NCI-H1436 (cell line): ENCODE measurements around the gene SPIRE1.
"Not testable (repeated sequence)": the region's sequence is repeated elsewhere in the genome, so short reads cannot be mapped to it uniquely, and the experiment has no call there.

ENCODE experiments used
- DNase-seq: peaks from one replicate; lab custom pipeline; 2025; lab: John Stamatoyannopoulos, UW

The SPIRE1 gene

DNA sequence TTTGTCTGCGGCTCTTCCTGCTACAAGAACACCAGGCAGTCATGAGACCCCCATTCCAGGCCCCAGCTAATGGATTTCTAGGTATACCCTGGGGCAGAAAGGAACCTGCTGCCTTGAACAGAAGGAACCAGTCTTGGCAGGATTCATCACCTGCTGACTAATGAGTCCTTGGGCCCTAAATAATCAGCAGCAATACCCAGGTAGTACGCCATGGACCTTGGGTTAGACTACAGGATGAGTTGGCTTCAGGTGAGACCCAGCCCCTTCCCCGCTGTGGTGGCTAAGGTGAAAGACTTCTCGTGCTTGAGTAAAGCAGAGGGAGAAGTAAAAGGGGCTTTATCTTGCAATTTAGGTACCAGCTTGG lies 105.0 kb downstream of the SPIRE1 start:
- no peak for DNase-seq

- DNase-seq: not testable (repeated sequence)
These were observed 105.7 kb downstream of the SPIRE1 start for GRCh38 chr18:12551943-12552878.

DNA sequence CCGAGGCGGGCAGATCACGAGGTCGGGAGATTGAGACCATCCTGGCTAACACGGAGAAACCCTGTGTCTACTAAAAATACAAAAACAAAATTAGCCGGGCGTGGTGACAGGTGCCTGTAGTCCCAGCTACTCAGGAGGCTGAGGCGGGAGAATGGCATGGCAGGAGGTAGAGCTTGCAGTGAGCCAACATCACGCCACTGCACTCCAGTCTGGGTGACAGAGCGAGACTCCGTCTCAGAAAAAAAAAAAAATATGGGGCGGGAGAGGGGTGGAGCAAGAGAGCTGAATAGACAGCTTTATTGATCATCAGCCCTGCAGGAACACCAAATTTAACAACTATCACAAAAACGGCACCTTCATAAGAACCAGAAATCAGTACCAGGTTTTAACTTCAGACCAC lies 106.4 kb downstream of the SPIRE1 start:
- not testable (repeated sequence) for DNase-seq

- DNase-seq: no peak
These were observed 114.2 kb downstream of the SPIRE1 start for GRCh38 chr18:12543697-12544096.

DNA sequence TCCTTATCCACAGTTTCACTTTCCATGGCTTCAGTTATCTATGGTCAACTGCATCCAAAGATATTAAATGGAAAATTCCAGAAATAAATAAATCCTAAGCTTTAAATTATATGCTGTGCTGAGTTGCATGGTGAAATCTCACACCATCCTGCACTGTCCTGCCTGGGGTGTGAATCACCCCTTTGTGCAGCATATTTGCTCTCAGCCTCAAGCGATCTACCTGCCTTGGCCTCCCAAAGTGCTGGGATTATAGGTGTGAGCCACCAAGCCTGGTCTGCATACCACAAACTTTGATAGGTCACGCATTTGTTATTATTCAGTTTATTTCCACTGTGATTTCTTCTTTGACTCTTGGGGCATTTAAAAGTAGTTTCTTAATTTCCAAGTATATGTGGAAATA lies 117.2 kb downstream of the SPIRE1 start:
- no peak for DNase-seq

DNA sequence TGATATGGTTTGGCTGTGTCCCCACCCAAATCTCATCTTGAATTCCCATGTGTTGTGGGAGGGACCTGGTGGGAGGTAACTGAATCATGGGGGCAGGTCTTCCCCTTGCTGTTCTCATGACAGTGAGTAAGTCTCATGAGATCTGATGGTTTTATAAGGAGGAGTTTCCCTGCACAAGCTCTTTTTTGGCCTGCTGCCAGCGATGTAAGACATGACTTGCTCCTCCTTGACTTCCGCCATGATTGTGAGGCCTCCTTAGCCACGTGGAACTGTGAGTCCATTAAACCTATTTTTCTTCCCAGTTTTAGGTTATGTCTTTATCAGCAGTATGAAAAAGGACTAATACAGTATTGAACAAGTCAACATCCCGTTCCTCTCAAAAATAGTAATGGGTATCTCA lies 118.7 kb downstream of the SPIRE1 start:
- DNase-seq: not testable (repeated sequence)

GRCh38 chr18:12534820-12535219 lies 123.1 kb downstream of the SPIRE1 start:
- no peak for DNase-seq

GRCh38 chr18:12532661-12533060 lies 125.2 kb downstream of the SPIRE1 start:
- no peak for DNase-seq

DNA sequence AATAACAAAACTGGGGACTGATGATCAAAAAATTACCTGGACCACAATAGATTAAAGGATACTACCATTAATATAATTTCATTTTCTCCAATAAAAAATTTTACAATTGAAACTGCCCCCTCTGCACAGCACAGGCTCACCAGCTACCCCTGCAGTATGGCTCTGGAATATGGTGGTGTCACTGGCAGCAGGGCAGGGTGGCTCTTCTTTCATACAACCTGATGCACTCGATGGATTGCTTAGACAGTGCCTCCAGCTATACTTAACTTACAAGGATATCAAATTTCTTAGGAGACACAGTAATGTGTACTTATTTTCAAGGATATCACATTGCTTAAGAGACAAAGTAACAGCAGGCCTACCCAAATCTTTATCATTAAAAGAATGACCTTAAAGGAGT lies 126.2 kb downstream of the SPIRE1 start:
- DNase-seq: no peak

DNA sequence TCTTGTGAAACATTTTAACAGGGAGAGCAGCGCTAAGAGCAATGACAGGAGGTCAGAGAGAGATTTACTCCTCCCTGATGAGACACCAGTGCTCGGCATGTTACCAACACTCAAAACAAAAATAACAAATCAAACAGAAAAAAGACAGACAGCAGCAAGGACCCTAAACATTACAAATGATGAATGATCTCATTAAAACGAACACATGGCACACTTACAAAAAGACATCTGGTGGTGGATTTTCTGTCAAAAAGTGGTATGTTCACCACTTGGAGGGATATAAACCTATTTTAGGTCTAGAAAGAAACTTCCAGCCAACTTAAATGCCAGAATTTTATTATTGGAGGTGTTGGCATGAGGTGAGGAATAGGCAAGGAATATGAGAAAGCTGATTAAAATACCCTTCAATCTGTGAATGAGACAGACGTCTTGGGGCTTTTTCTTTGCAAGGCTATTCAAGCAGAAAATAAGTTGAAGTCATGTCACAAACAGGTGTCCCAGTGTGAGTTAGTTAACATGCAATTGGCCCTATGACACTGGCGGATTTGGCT lies 137.4 kb downstream of the SPIRE1 start:
- DNase-seq: no peak

GRCh38 chr18:12518832-12519531 lies 138.9 kb downstream of the SPIRE1 start:
- DNase-seq: no peak

DNA sequence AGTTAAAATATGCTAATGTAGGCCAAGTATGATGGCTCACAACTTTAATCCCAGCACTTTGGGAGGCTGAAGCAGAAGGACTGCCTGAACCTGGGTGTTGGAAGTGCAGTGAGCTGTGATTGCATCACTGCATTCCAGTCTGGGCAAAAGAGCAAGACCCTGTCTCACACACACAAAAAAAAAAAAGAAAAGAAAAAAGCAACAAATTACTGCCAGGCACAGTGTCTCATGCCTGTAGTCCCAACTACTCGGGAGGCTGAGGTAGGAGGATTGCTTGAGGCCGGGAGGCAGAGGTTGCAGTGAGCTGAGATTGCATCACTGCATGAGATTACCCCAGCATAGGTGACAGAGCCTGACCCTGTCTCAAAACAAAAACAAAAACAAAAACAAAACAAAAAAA lies 139.6 kb downstream of the SPIRE1 start:
- DNase-seq: no peak

GRCh38 chr18:12517142-12517825 lies 140.6 kb downstream of the SPIRE1 start:
- DNase-seq: no peak

GRCh38 chr18:12516049-12516630 lies 141.8 kb downstream of the SPIRE1 start:
- DNase-seq: no peak

DNA sequence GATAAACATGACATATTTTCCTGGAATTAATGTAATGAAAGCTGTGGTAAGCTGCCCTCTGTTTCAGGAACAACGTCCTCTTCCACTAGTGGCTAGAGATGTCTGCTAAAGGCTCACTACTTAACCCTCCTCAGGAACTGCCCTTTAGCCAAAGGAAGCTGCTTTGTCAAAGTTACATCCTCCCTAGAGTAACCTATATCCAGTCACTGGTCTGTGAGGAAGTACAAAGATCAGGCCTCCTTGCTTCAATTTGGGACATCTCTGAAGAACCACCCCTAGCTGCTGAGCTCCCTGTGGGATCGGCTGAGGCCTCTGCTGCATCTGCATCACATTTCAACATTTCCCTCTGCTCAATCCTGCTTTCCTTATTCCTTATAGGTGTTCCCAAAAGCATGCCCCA lies 142.4 kb downstream of the SPIRE1 start:
- no peak for DNase-seq

GRCh38 chr18:12507007-12507406 lies 150.9 kb downstream of the SPIRE1 start:
- DNase-seq: no peak

DNA sequence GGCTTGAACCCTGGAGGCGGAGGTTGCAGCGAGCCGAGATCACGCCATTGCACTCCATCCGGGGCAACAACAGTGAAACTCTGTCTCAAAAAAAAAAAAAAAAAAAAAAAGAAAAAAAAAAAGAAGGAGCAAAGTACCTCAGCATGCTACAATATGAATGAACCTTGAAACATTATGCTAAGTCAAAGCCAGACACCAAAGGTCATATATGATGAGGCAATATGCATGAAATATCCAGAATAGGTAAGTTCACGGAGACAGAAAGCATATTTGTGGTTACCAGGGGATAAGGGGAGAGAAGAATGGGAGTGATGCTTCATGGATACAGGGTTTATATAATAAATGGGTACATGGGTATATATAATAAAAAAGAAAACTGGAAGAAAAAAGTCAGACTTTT lies 156.9 kb downstream of the SPIRE1 start:
- no peak for DNase-seq

DNA sequence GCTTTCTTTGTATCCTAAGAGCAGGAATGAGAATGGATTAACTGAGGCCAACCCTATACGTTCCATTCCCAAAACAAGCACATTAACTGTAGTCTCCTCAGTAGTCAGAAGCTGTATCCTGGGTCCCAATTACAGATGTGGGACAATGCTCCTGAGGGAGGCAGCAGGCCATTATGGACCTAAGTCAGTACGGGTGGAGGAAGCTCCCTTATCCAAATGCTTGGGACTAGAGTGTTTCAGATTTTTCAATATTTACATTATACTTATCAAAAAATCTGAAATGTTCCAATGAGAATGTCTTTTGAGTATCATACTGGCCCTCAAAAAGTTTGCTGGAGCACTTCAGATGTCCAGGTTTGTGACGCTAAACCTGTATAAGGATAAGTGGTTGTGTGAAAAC lies 160.1 kb downstream of the SPIRE1 start:
- no peak for DNase-seq

- DNase-seq: no peak
These were observed 160.6 kb downstream of the SPIRE1 start for GRCh38 chr18:12497296-12497695.

GRCh38 chr18:12492907-12493306 lies 165.0 kb downstream of the SPIRE1 start:
- no peak for DNase-seq

DNA sequence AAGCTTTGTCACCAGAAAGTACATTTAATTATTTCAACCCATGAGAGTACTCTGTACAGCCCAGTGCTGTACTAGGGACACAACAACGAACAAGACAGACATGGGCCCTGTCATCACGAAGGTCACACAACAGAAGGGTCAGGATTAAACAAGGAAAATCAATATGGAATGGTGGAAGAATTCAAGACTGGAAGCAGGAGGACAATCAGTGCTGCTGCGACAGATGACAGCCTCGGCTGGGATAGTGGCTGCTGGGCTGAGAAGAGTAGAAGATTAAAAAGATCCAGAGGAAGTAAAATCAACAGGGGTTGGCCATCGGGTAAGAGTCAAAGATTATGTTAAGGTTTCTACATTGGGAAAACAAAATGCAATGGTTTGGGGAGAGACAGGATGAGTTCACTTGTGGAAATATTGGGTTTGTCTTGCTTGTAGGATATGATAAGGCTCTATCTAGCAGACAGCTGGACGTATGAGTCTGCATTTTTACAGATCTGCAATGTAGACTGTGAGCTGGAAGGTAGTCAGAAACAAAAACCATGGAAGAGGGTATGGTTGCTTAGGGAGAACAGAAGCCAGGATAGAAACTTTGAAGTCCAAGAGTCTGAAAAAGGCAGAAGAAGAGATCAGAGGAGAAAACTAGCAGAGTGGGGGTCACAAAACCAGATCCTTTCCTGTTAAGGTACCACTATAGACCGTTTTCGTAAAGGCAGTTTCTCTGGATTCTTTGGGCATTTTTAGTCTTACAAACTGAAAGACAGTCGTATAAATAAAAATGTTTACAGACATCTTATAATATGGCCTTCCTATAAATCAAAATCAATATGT lies 166.1 kb downstream of the SPIRE1 start:
- DNase-seq: no peak
